ENCODE data around the gene PEX26.
"Not testable (repeated sequence)": the region's sequence is repeated elsewhere in the genome, so short reads cannot be mapped to it uniquely, and the experiment has no call there.

Gene PEX26

GRCh38 chr22:18114976-18115652 lies 37.3 kb downstream of the PEX26 start:
- in situ Hi-C loops (cut with MboI; ENCODE audit: low sequenced_read_pairs), result no loop called here

- in situ Hi-C loops (cut with MboI; ENCODE audit: low sequenced_read_pairs), result no loop called here
Observed at GRCh38 chr22:18115906-18116371, 38.1 kb downstream of the PEX26 start.

GRCh38 chr22:18116634-18117033 lies 38.8 kb downstream of the PEX26 start:
- in situ Hi-C loops (cut with MboI; ENCODE audit: low sequenced_read_pairs), result no loop called here

GRCh38 chr22:18118345-18118915 lies 40.6 kb downstream of the PEX26 start:
- in situ Hi-C loops (cut with MboI; ENCODE audit: low sequenced_read_pairs), result no loop called here

GRCh38 chr22:18119409-18120110 lies 41.8 kb downstream of the PEX26 start:
- in situ Hi-C loops (cut with MboI; ENCODE audit: low sequenced_read_pairs), result no loop called here

GRCh38 chr22:18120857-18121256 lies 43.1 kb downstream of the PEX26 start:
- in situ Hi-C loops (cut with MboI; ENCODE audit: low sequenced_read_pairs), result no loop called here

GRCh38 chr22:18121506-18121905 lies 43.7 kb downstream of the PEX26 start:
- in situ Hi-C loops (cut with MboI; ENCODE audit: low sequenced_read_pairs), result no loop called here

GRCh38 chr22:18121954-18122554 lies 44.3 kb downstream of the PEX26 start:
- in situ Hi-C loops (cut with MboI; ENCODE audit: low sequenced_read_pairs), result no loop called here

- in situ Hi-C loops (cut with MboI; ENCODE audit: low sequenced_read_pairs), result not testable (repeated sequence)
Observed at GRCh38 chr22:18123476-18124025, 45.8 kb downstream of the PEX26 start.

- in situ Hi-C loops (cut with MboI; ENCODE audit: low sequenced_read_pairs), result no loop called here
Observed at GRCh38 chr22:18126606-18127005, 48.8 kb downstream of the PEX26 start.

- in situ Hi-C loops (cut with MboI; ENCODE audit: low sequenced_read_pairs), result no loop called here
Observed at GRCh38 chr22:18130018-18130417, 52.2 kb downstream of the PEX26 start.

GRCh38 chr22:18130699-18131429 lies 53.1 kb downstream of the PEX26 start:
- in situ Hi-C loops (cut with MboI; ENCODE audit: low sequenced_read_pairs), result no loop called here

GRCh38 chr22:18133452-18133851 lies 55.7 kb downstream of the PEX26 start:
- in situ Hi-C loops (cut with MboI; ENCODE audit: low sequenced_read_pairs), result no loop called here

GRCh38 chr22:18136563-18137320 lies 59.0 kb downstream of the PEX26 start:
- in situ Hi-C loops (cut with MboI; ENCODE audit: low sequenced_read_pairs), result no loop called here

GRCh38 chr22:18141004-18141403 lies 63.2 kb downstream of the PEX26 start:
- in situ Hi-C loops (cut with MboI; ENCODE audit: low sequenced_read_pairs), result not testable (repeated sequence)

GRCh38 chr22:18144105-18144504 lies 66.3 kb downstream of the PEX26 start:
- in situ Hi-C loops (cut with MboI; ENCODE audit: low sequenced_read_pairs), result no loop called here

GRCh38 chr22:18145676-18146388 lies 68.0 kb downstream of the PEX26 start:
- in situ Hi-C loops (cut with MboI; ENCODE audit: low sequenced_read_pairs), result no loop called here

- in situ Hi-C loops (cut with MboI; ENCODE audit: low sequenced_read_pairs), result no loop called here
Observed at GRCh38 chr22:18146389-18146753, 68.6 kb downstream of the PEX26 start.

GRCh38 chr22:18147791-18148190 lies 70.0 kb downstream of the PEX26 start:
- in situ Hi-C loops (cut with MboI; ENCODE audit: low sequenced_read_pairs), result no loop called here
